AG09319 (cell line): Measurements from ENCODE around the gene SRPRA.

ENCODE experiments used
- DNase-seq: peaks from one replicate; pipeline ENCODE4 v3.0.0-alpha.2; 2010; ENCODE audit warnings: low read depth; ENCODE audit errors: extremely low read depth
- CTCF ChIP-seq: IDR thresholded peaks from 2 replicates; pipeline ENCODE4 v1.5.1; 2011; ENCODE audit warnings: low read depth, mild to moderate bottlenecking, inconsistent platforms, low read length, moderate library complexity

SRPRA gene

GRCh38 chr11:126229858-126230540, 38.7 kb downstream of the SRPRA start:
- TF ChIP-seq CTCF: no peak
- DNase-seq: no peak

GRCh38 chr11:126226334-126227084, 42.2 kb downstream of the SRPRA start:
- no peak for DNase-seq
- TF ChIP-seq CTCF: no peak

- TF ChIP-seq CTCF: no peak
- DNase-seq: no peak
Measured at GRCh38 chr11:126225295-126225665, 43.4 kb downstream of the SRPRA start.

- no peak for DNase-seq
- TF ChIP-seq CTCF: no peak
Measured at GRCh38 chr11:126224647-126225294, 43.9 kb downstream of the SRPRA start.

GRCh38 chr11:126219547-126219946, 49.1 kb downstream of the SRPRA start:
- DNase-seq: no peak
- TF ChIP-seq CTCF: no peak

- no peak for TF ChIP-seq CTCF
- DNase-seq: no peak
Measured at GRCh38 chr11:126217491-126217890, 51.2 kb downstream of the SRPRA start.

GRCh38 chr11:126216526-126217305, 52.0 kb downstream of the SRPRA start:
- DNase-seq: no peak
- no peak for TF ChIP-seq CTCF
